ENCODE data around the gene PPP2CA. TPM values are rescaled to one million over a fixed set of nuclear protein-coding genes. Genes with fewer than 3 reads are reported as not detected.

PPP2CA gene
- total and polyA plus RNA-seq, 10 of the 15 experiments (the other 5 are each of a cell fraction or from before 2014, with no cell fraction given), result 18.6 to 385 (median 134) TPM

GRCh38 chr5:134236318-134236717 is 10.4 kb upstream of the PPP2CA start:
- H3K4me1 ChIP-seq (ENCODE audit: control insufficient read depth, insufficient read depth, low read length), result no peaks in the 10 kb centered on the region
- no peak overlapping the region for H3K27ac ChIP-seq (ENCODE audit: control insufficient read depth, insufficient read depth)
- no TSS peak for BruUV-seq (replicated peaks)
- FAIRE-seq, result no peak
- in situ Hi-C loops (cut with MboI), result no loop called here
- 50% methylated on average over 2 of the region's 2 CpGs for WGBS (ENCODE audit: insufficient coverage, insufficient replicate concordance, low lambda C conversion rate, missing lambda C conversion rate)
- ChIA-PET CTCF (interaction anchor here (0.7 to 2.2 kb wide), 4 partner anchors 22 to 197 kb away, joined by 3 to 6 read pairs (median 4); no protein-coding TSS in a partner anchor), POLR2A (interaction anchor here (0.6 to 0.8 kb wide), 2 partner anchors 10 to 32 kb away, joined by 4 read pairs; partner anchors contain the start of gene PPP2CA), SMC1A (ENCODE audit: uncharacterized antibody, unreplicated experiment) (interaction anchor here (0.7 to 1.6 kb wide), 3 partner anchors 10 to 32 kb away, joined by 3 to 5 read pairs (median 4); no protein-coding TSS in a partner anchor), RAD21 (ENCODE audit: unreplicated experiment) (no interaction called here)
- H3K4me3 ChIP-seq, result no peak overlapping the region
- no peak overlapping the region for H3K4me2 ChIP-seq (ENCODE audit: control insufficient read depth, insufficient read depth)
- intact Hi-C loops (cut with micrococcal nuclease; ENCODE audit: unreplicated experiment), result no loop called here
- H3K9ac ChIP-seq (ENCODE audit: control insufficient read depth, insufficient read depth, low read length), result no peak overlapping the region
- H4K20me1 ChIP-seq (ENCODE audit: control insufficient read depth, insufficient read depth), result no peaks in the 10 kb centered on the region
- H3K79me2 ChIP-seq (ENCODE audit: control insufficient read depth, insufficient read depth, low read length), result no peaks in the 10 kb centered on the region
- H2AFZ ChIP-seq (ENCODE audit: control insufficient read depth, low read depth, low read length), result no peak overlapping the region
- no peaks in the 10 kb centered on the region for H3K36me3 ChIP-seq (ENCODE audit: control insufficient read depth in 2 of 2, insufficient read depth in 2 of 2, low read length in 1 of 2)
- no peaks in the 10 kb centered on the region for H3K9me3 ChIP-seq (replicated peaks; ENCODE audit: control insufficient read depth, insufficient read depth, low read length)
- H3K27me3 ChIP-seq (replicated peaks in 1 of 2; ENCODE audit: control insufficient read depth in 2 of 2, insufficient read depth in 2 of 2, low read length in 1 of 2), result no peaks in the 10 kb centered on the region
- ATAC-seq, result no peak
- no peak for DNase-seq (ENCODE audit: low read depth, low spot score)
- TF ChIP-seq NFYA (IDR thresholded peaks at IDR 0.05; ENCODE audit: borderline replicate concordance, low read depth, low read length) (no peak), MTA2 (IDR thresholded peaks at IDR 0.05; ENCODE audit: low read depth) (no peak), CREB1 (IDR thresholded peaks at IDR 0.05; ENCODE audit: low read depth) (no peak), EZH2 (IDR thresholded peaks at IDR 0.05; ENCODE audit: borderline replicate concordance, control insufficient read depth, low read depth, low read length) (no peak), RBBP5 (conservative IDR thresholded peaks at IDR 0.05) (no peak), ASH2L (IDR thresholded peaks at IDR 0.05; ENCODE audit: borderline replicate concordance, low read depth) (no peak), RAD51 (IDR thresholded peaks at IDR 0.05) (no peak), E4F1 (IDR thresholded peaks at IDR 0.05; ENCODE audit: borderline replicate concordance, partially characterized antibody) (no peak), STAT1 (conservative IDR thresholded peaks at IDR 0.05) (no peak), HCFC1 (IDR thresholded peaks at IDR 0.05; ENCODE audit: low read length) (no peak), IRF3 (IDR thresholded peaks at IDR 0.05) (no peak), POLR2AphosphoS5 (IDR thresholded peaks at IDR 0.05; ENCODE audit: low read length) (no peak), MYB (IDR thresholded peaks at IDR 0.05; ENCODE audit: borderline replicate concordance, low read depth, low read length) (no peak), EGR1 (IDR thresholded peaks at IDR 0.05; ENCODE audit: borderline replicate concordance in 1 of 2, low read depth in 2 of 2, low read length in 2 of 2) (no peak)
- TF ChIP-seq, protein P1, sequence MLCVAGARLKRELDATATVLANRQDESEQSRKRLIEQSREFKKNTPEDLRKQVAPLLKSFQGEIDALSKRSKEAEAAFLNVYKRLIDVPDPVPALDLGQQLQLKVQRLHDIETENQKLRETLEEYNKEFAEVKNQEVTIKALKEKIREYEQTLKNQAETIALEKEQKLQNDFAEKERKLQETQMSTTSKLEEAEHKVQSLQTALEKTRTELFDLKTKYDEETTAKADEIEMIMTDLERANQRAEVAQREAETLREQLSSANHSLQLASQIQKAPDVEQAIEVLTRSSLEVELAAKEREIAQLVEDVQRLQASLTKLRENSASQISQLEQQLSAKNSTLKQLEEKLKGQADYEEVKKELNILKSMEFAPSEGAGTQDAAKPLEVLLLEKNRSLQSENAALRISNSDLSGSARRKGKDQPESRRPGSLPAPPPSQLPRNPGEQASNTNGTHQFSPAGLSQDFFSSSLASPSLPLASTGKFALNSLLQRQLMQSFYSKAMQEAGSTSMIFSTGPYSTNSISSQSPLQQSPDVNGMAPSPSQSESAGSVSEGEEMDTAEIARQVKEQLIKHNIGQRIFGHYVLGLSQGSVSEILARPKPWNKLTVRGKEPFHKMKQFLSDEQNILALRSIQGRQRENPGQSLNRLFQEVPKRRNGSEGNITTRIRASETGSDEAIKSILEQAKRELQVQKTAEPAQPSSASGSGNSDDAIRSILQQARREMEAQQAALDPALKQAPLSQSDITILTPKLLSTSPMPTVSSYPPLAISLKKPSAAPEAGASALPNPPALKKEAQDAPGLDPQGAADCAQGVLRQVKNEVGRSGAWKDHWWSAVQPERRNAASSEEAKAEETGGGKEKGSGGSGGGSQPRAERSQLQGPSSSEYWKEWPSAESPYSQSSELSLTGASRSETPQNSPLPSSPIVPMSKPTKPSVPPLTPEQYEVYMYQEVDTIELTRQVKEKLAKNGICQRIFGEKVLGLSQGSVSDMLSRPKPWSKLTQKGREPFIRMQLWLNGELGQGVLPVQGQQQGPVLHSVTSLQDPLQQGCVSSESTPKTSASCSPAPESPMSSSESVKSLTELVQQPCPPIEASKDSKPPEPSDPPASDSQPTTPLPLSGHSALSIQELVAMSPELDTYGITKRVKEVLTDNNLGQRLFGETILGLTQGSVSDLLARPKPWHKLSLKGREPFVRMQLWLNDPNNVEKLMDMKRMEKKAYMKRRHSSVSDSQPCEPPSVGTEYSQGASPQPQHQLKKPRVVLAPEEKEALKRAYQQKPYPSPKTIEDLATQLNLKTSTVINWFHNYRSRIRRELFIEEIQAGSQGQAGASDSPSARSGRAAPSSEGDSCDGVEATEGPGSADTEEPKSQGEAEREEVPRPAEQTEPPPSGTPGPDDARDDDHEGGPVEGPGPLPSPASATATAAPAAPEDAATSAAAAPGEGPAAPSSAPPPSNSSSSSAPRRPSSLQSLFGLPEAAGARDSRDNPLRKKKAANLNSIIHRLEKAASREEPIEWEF (IDR thresholded peaks at IDR 0.05; ENCODE audit: insufficient replicate concordance, low read depth, low read length), result no peak

All from GM12878 (cell line).